Common myeloid progenitor, CD34-positive (primary cell): ENCODE data around the gene CCDC107.

Experiments used
- CTCF ChIA-PET: fragments of 350-600 bp; sonication (Branson Sonifier 250); formaldehyde crosslinking; loops from one replicate; lab custom pipeline; 2021; ENCODE audit warnings: antibody characterized with exemption; lab: Charles Lee
- POLR2A ChIA-PET: fragments of 350-600 bp; sonication (Branson Sonifier 250); formaldehyde crosslinking; loops from one replicate; lab custom pipeline; 2021; ENCODE audit warnings: antibody characterized with exemption; lab: Charles Lee
- DNase-seq, 3 donors: peaks; one replicate each; pipeline versions ENCODE4 v3.0.0 to v3.0.0-alpha.2; 2013
- H3K27ac ChIP-seq, 2 experiments: 1 replicate in 1 of 2; 2 replicates in 1 of 2; pipeline ENCODE4 v1.7.0; 2013; ENCODE audit warnings: inconsistent platforms in 2 of 2, low read length in 2 of 2, mild to moderate bottlenecking in 2 of 2, low read depth in 1 of 2, moderate library complexity in 1 of 2; ENCODE audit not compliant: severe bottlenecking in 2 of 2, insufficient read depth in 1 of 2, poor library complexity in 1 of 2
- H3K27me3 ChIP-seq, 5 experiments: replicated peaks in 2 of 5; 1 replicate in 3 of 5; 2 replicates in 2 of 5; pipeline versions ENCODE4 v1.6.1 to v1.7.0; 2013; ENCODE audit warnings: low read length in 4 of 5, mild to moderate bottlenecking in 2 of 5, moderate library complexity in 2 of 5, inconsistent platforms in 1 of 5; ENCODE audit not compliant: insufficient read depth in 5 of 5, control insufficient read depth in 4 of 5
- H3K36me3 ChIP-seq, 4 experiments: 1 replicate in 2 of 4; 2 replicates in 2 of 4; pipeline versions ENCODE4 v1.6.1 to v1.7.0; 2013; ENCODE audit warnings: low read length in 3 of 4, control low read depth in 1 of 4, mild to moderate bottlenecking in 1 of 4; ENCODE audit not compliant: control insufficient read depth in 4 of 4, insufficient read depth in 4 of 4
- H3K4me1 ChIP-seq, 4 experiments: 1 replicate in 3 of 4; 2 replicates in 1 of 4; pipeline versions ENCODE4 v1.6.1 to v1.7.1; 2013; ENCODE audit warnings: low read length in 3 of 4, mild to moderate bottlenecking in 3 of 4, control low read depth in 1 of 4, inconsistent platforms in 1 of 4, moderate library complexity in 1 of 4; ENCODE audit not compliant: control insufficient read depth in 4 of 4, insufficient read depth in 4 of 4; ENCODE audit errors: control extremely low read depth in 1 of 4
- H3K4me3 ChIP-seq, 7 experiments: 1 replicate in 4 of 7; 2 replicates in 3 of 7; pipeline versions ENCODE4 v1.5.1 to v1.7.0; 2013; ENCODE audit warnings: mild to moderate bottlenecking in 7 of 7, low read length in 6 of 7, moderate library complexity in 6 of 7, inconsistent platforms in 2 of 7, low read depth in 2 of 7, control low read depth in 1 of 7; ENCODE audit not compliant: insufficient read depth in 4 of 7, control insufficient read depth in 1 of 7; ENCODE audit errors: extremely low read depth in 1 of 7
- H3K9me3 ChIP-seq, 5 experiments: 1 replicate in 4 of 5; 2 replicates in 1 of 5; pipeline versions ENCODE4 v1.6.1 to v1.7.1; 2013; ENCODE audit warnings: low read length in 4 of 5, mild to moderate bottlenecking in 2 of 5, inconsistent platforms in 1 of 5, low read depth in 1 of 5, moderate library complexity in 1 of 5; ENCODE audit not compliant: control insufficient read depth in 4 of 5, insufficient read depth in 2 of 5; ENCODE audit errors: control extremely low read depth in 1 of 5
- WGBS: methylation state at CpG from one replicate; pipeline ENCODE4 v1.1.5; 2013; ENCODE audit not compliant: insufficient coverage; 5-methylcytosine and 5-hydroxymethylcytosine counted together

CCDC107 gene

GRCh38 chr9:35658968-35659220, 802 bp downstream of the CCDC107 start:
- Histone ChIP-seq H3K36me3 (peaks cover 0 to 23% (median 5%) of the 10 kb centered on the region in 4 experiments), H3K27ac (peak overlapping the region in 1 of 2 experiments; percentile 100), H3K27me3 (no peaks in the 10 kb centered on the region), H3K4me3 (peak overlapping the region; percentile 81 to 89 (median 84)), H3K4me1 (peaks cover 11 to 68% (median 44%) of the 10 kb centered on the region in 4 experiments), H3K9me3 (no peaks in the 10 kb centered on the region)
- WGBS, result 7% methylated on average over 2 of the region's 2 CpGs
- CTCF ChIA-PET, result interaction anchor here (0.6 to 12.8 kb wide), 12 partner anchors 11 to 145 kb away, joined by 3 to 117 read pairs (median 6); partner anchors contain the start of genes CD72, CREB3, TLN1 and TPM2
- POLR2A ChIA-PET, result interaction anchor here (1.3 kb wide), 1 partner anchor 16 kb away, joined by 3 read pairs; no protein-coding TSS in a partner anchor
- no peak for DNase-seq

- Histone ChIP-seq H3K27me3 (no peaks in the 10 kb centered on the region), H3K9me3 (no peaks in the 10 kb centered on the region), H3K36me3 (peaks cover 0 to 23% (median 5%) of the 10 kb centered on the region in 4 experiments), H3K4me3 (peak overlapping the region in 4 of 7 experiments; percentile 81 to 89 (median 86)), H3K4me1 (peaks cover 11 to 72% (median 45%) of the 10 kb centered on the region in 4 experiments), H3K27ac (peak overlapping the region in 1 of 2 experiments; percentile 100)
- no peak for DNase-seq
- POLR2A ChIA-PET, result no interaction called here
- WGBS, result 78% methylated on average over 3 of the region's 3 CpGs
- CTCF ChIA-PET, result interaction anchor here (0.6 to 12.8 kb wide), 10 partner anchors 10 to 144 kb away, joined by 3 to 117 read pairs (median 7); partner anchors contain the start of genes CD72, CREB3, TLN1 and TPM2
These were observed 1.2 kb downstream of the CCDC107 start for GRCh38 chr9:35659340-35659739.

- Histone ChIP-seq H3K27ac (peak overlapping the region in 1 of 2 experiments; percentile 23), H3K4me1 (peaks cover 18 to 85% (median 59%) of the 10 kb centered on the region in 4 experiments)
These were observed 2.9 kb downstream of the CCDC107 start for GRCh38 chr9:35660966-35661415.

GRCh38 chr9:35661756-35662350, 3.8 kb downstream of the CCDC107 start:
- POLR2A ChIA-PET, result interaction anchor here (0.7 kb wide), 1 partner anchor 41 kb away, joined by 3 read pairs; no protein-coding TSS in a partner anchor
- Histone ChIP-seq H3K4me3 (peak overlapping the region in 2 of 7 experiments; percentile 3 to 31), H3K9me3 (no peaks in the 10 kb centered on the region), H3K27ac (peak overlapping the region; percentile 12 to 36), H3K36me3 (peaks cover 0 to 23% (median 5%) of the 10 kb centered on the region in 4 experiments), H3K27me3 (no peaks in the 10 kb centered on the region), H3K4me1 (peaks cover 18 to 78% (median 55%) of the 10 kb centered on the region in 4 experiments)
- no peak for DNase-seq
- 54% methylated on average over 3 of the region's 3 CpGs for WGBS
- CTCF ChIA-PET, result interaction anchor here (0.9 to 12.8 kb wide), 18 partner anchors 9 to 220 kb away, joined by 3 to 117 read pairs (median 5); partner anchors contain the start of genes CA9, CD72, CREB3 and TLN1

More at GRCh38 chr9:35660966-35661415, 2.9 kb downstream of the CCDC107 start:
- no peak for DNase-seq
- Histone ChIP-seq H3K36me3 (peaks cover 0 to 23% (median 5%) of the 10 kb centered on the region in 4 experiments), H3K4me3 (no peak overlapping the region), H3K9me3 (no peaks in the 10 kb centered on the region), H3K27me3 (no peaks in the 10 kb centered on the region)
- ChIA-PET CTCF (interaction anchor here (0.6 to 12.8 kb wide), 19 partner anchors 10 to 221 kb away, joined by 3 to 117 read pairs (median 4); partner anchors contain the start of genes CA9, CD72, CREB3 and TLN1), POLR2A (no interaction called here)
- WGBS, result 93% methylated on average over 5 of the region's 9 CpGs

- no peaks in the 10 kb centered on the region for H3K27me3 ChIP-seq
- WGBS, result 89% methylated on average over 7 of the region's 7 CpGs
- ChIA-PET POLR2A (interaction anchor here (0.7 kb wide), 1 partner anchor 40 kb away, joined by 3 read pairs; no protein-coding TSS in a partner anchor), CTCF (interaction anchor here (0.9 to 12.8 kb wide), 11 partner anchors 8 to 127 kb away, joined by 3 to 117 read pairs (median 5); partner anchors contain the start of genes CA9, CD72, CREB3 and TLN1)
- no peaks in the 10 kb centered on the region for H3K9me3 ChIP-seq
- DNase-seq, result no peak
- H3K27ac ChIP-seq, result peak overlapping the region; percentile 12 to 36
- H3K4me1 ChIP-seq, result peaks cover 16 to 72% (median 50%) of the 10 kb centered on the region in 4 experiments
- no peak overlapping the region for H3K4me3 ChIP-seq
- H3K36me3 ChIP-seq, result peaks cover 0 to 23% (median 5%) of the 10 kb centered on the region in 4 experiments
These were observed 4.3 kb downstream of the CCDC107 start for GRCh38 chr9:35662437-35662836.

GRCh38 chr9:35664531-35665470, 6.7 kb downstream of the CCDC107 start, which contains the start of gene ARHGEF39:
Gene ARHGEF39 (minus strand): TSS chr9:35665195. CDS start chr9:35665169, 26 bp downstream.
- peak within 1 kb of the TSS in 1 of 2 experiments; percentile 70 for H3K27ac ChIP-seq
- no peaks in the 10 kb centered on the region for H3K9me3 ChIP-seq
- 9% methylated on average over 50 of the region's 58 CpGs for WGBS
- ChIA-PET POLR2A (interaction anchor here (0.6 kb wide), 1 partner anchor 26 kb away, joined by 4 read pairs; no protein-coding TSS in a partner anchor), CTCF (interaction anchor here (0.7 to 12.8 kb wide), 15 partner anchors 8 to 70 kb away, joined by 3 to 117 read pairs (median 3); partner anchors contain the start of gene CD72)
- H3K27me3 ChIP-seq, result no peaks in the 10 kb centered on the region
- peak within 1 kb of the TSS; percentile 64 to 88 (median 81) for H3K4me3 ChIP-seq
- H3K4me1 ChIP-seq, result peaks cover 12 to 55% (median 36%) of the 10 kb centered on the region in 4 experiments
- DNase-seq, result peak; percentile 51 to 68 (median 57)
- peaks cover 0 to 23% (median 5%) of the 10 kb centered on the region in 4 experiments for H3K36me3 ChIP-seq
